HG03460 (cell line): Measurements from ENCODE around the gene HDAC4.

ENCODE experiments used
- ATAC-seq: cut with Tn5 transposase; IDR thresholded peaks from one replicate; pipeline ENCODE4 v1.9.1; 2021; ENCODE audit not compliant: unreplicated experiment

The HDAC4 gene

DNA sequence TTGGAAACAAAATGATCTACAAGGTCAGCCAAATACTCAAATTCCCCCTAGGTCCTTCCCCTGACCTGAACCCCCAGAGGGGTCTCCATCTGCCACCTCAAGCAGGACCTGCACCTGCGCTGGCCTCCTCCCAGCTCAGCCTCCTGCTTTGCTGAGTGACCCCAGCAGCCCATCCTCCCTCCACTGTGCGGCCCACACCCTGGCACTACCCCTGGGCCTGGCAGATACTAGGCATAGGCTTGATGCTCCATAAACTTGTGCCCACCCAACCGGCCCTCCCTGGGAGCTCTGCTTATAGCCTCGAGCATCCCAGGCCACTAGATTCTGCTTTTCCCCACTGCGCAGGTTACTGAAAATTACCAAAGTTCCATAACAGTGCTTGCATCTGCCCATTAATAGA lies 156.2 kb downstream of the HDAC4 start:
- ATAC-seq: no peak

DNA sequence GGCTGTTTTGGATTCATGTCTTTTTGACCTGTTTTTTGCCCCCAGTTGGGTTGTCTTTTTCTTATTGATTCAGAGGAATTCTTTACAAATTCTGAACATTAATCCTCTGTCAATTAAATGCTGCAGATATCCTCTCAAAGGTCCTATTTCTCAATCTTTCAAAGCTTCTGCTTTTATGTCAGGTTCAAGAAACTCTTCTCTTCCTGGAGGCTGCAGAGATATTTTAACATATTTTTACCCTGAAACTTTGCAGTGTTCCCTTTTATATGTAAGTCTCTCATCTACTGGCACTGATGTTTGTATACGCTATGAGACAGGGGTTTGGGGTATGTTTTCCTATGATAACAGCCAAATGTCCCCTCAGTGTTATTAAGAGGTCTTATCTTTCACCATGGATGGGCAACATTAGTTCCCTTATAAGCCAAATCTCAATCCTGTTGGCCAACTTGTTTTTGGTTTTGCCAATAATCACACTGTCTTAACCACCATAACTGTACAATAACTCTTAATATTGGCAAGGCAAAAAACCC lies 159.3 kb downstream of the HDAC4 start:
- no peak for ATAC-seq

GRCh38 chr2:239240414-239240881 lies 160.4 kb downstream of the HDAC4 start:
- no peak for ATAC-seq

- no peak for ATAC-seq
These were observed 161.0 kb downstream of the HDAC4 start for GRCh38 chr2:239239607-239240413.

GRCh38 chr2:239238839-239239606 lies 161.8 kb downstream of the HDAC4 start:
- ATAC-seq: no peak

DNA sequence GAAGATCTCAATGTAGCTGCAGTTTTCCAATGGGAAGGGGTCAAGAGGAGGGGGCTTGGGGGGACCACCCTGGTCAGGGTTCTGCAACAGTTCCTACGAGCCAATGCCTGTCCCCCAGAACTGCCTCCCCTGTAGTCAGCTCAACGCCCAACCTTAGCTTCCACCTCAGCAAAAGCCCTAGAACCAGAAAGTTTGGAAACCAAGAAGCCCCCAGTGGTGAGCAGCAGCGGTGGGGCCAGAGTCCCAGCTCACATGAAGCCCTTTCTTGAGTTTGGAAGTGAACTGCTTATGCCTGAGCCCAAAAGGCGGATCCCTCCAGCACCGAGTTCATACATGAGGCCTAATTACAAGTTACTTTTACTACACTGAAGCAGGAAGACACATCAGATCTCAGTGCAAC lies 162.4 kb downstream of the HDAC4 start:
- ATAC-seq: no peak

- ATAC-seq: no peak
These were observed 164.0 kb downstream of the HDAC4 start for GRCh38 chr2:239236808-239237205.

GRCh38 chr2:239236043-239236807 lies 164.6 kb downstream of the HDAC4 start:
- no peak for ATAC-seq

DNA sequence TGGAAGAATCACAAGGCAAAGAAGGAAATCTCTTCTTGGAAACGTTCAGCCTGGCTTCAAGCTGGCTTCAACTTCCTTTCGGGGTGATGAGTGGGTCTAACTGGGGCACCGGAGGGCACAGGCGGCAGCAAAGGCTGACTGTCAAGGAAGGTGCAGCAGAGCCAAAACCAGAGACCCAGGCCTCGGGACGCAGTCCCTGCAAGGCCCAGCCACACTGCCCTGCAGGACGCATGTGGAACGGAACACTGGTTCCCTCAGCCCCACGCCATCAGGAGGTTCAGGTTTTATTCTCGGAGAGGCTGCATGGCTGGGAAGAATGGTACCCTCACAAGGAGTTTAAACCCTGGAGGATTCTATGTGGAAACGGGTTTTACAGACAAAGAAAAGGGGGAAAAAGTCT lies 165.5 kb downstream of the HDAC4 start:
- no peak for ATAC-seq

DNA sequence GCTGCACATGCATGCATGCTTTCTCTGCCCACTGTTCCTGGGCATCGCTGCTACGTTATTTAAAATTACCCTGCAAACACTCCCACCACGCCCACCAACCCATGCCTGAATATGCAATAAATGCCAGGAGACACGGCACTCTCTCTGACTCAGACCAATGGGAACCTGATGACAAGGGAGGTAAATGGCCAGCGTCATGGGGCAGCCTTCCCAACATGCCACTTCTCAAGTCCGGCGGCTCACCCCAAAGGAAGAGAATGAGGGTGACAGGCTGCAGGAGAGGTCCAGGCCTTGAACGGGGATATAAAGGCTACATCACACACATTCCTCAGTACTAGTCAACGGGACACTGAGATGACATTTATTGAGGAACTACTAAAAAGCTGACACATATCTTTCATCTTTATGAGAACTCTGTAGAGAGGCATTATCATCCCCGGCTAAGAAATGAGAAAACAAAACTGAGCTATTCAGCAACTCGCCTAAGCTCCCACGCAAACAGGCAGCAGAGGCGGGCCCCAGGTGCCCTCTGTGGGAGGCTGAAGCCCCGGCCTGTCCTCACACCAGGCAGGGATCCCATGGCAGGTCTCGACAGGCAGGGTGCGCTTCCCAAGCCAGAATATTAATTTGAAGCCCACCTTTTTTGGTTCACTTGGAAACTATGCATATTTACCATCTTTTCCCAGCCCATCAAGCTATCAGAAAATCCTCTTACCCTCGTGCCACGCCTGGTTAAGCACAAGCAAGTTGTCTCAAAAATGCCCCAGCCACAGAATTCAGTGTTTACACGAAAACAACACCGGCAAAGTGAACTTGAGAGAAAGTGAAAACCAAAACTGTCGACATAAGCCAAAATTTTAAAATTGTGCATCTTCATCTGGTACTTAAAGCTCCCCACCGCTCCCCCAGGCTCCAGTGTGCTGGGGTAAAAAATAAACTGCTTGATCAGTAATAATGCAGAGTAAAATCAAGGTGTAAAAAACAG lies 166.3 kb downstream of the HDAC4 start:
- no peak for ATAC-seq

DNA sequence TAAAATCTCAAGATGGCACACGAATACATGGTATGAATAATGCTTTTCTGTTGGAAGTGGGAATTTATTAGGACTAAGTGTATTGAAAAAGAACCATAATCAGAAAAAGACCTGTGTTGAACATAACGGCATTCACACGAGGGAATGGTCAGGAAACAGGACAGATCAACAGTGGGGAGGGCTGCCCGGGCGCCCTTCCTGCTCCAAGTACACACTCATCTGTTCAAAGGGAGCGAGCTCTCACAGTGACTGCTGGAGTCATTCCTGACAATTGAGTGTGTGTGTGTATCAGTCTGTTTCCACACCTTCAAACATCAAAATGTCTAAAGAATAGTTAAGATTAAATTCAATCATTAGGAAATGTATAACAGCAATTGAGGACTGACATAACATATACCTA lies 167.2 kb downstream of the HDAC4 start:
- ATAC-seq: no peak

DNA sequence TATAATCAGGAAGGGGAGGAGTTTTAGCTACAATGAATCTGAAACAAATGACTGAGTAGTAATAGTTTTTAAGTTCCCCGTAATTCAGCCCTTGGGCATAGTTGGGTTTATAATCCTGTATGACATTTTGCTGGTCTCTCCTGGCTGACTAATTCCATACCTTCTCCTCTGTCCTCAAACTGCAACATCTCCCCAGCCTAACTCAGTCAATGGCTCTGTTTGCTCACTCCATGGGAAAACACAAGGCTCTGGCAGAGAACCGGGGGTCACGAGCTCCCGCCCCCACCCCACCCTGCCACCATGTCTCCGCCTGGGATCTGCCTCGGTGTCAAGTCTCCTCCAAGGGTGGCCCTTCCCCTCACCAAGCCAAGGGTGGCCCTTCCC lies 168.6 kb downstream of the HDAC4 start:
- ATAC-seq: no peak

GRCh38 chr2:239231231-239232194 lies 169.3 kb downstream of the HDAC4 start:
- no peak for ATAC-seq

DNA sequence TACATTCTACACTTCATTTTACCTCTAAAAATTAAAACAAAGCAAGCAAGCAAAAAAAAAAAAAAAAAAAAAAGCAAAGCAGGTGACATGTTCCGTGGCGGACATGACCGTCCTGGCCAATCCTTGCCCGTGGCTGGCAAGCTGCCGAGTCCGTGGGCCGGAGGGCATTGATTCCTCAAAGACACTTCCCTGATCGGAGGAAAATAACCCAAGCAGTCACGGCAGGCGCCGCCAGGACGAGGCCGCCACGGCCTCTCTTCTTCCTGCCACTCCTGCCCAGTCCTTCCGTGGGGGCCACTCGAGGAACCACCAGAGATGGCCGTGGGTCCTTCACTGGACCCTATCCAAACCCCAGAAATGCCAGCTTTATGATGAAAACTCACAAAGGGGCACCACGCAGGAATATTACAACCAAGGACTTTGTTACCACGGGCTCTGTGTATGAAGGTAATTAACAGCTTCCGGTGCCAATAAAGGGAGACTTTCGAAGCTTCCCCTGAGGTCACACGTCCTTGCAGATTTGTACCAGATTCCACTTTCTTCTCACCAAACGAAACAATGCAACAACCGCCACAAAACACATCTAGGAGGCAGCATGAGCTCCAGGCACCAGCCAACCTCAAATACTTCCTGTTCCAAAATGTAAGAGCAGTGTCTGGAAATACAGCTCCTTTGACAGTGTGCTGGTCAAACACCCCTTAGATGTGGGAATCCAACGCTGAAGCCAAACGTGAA lies 170.3 kb downstream of the HDAC4 start:
- ATAC-seq: no peak

GRCh38 chr2:239229545-239230279 lies 171.1 kb downstream of the HDAC4 start:
- no peak for ATAC-seq

- no peak for ATAC-seq
These were observed 173.0 kb downstream of the HDAC4 start for GRCh38 chr2:239227661-239228371.
